GM12864 (cell line): ENCODE results near the gene APIP.

Source experiments
- DNase-seq: peaks from one replicate; pipeline ENCODE4 v3.0.0-alpha.2; 2011; ENCODE audit warnings: low read depth
- H3K4me3 ChIP-seq: 2 replicates; pipeline ENCODE4 v1.5.1; 2011; ENCODE audit warnings: mild to moderate bottlenecking, low read depth, low read length, control low read depth
- TF ChIP-seq, protein P1 (sequence below): IDR thresholded peaks from 2 replicates; pipeline ENCODE4 v1.5.1; 2011; ENCODE audit warnings: low read depth, mild to moderate bottlenecking, moderate library complexity, low read length, control low read depth, inconsistent platforms; ENCODE audit errors: missing control alignments

APIP gene

DNA sequence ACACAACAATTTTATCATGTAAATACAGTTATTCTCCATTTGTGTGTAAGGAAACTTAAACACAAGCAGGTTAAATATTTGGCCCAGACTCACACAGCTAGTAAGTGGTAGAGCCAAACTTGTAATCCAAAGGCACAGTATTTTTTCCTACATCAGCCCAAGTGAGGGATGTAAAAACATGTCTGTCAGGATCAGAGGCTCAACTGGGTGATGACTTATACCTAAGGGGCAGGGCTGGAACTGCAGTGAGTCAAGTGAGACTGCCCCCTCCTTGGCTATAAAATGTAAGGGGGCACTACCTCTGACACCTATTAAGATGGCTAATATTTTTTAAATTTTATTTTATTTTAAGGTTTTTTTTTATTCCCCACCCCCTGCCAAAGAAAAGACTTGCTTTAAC lies 82.6 kb downstream of the APIP start:
- no peak overlapping the region for H3K4me3 ChIP-seq
- TF ChIP-seq, protein P1, sequence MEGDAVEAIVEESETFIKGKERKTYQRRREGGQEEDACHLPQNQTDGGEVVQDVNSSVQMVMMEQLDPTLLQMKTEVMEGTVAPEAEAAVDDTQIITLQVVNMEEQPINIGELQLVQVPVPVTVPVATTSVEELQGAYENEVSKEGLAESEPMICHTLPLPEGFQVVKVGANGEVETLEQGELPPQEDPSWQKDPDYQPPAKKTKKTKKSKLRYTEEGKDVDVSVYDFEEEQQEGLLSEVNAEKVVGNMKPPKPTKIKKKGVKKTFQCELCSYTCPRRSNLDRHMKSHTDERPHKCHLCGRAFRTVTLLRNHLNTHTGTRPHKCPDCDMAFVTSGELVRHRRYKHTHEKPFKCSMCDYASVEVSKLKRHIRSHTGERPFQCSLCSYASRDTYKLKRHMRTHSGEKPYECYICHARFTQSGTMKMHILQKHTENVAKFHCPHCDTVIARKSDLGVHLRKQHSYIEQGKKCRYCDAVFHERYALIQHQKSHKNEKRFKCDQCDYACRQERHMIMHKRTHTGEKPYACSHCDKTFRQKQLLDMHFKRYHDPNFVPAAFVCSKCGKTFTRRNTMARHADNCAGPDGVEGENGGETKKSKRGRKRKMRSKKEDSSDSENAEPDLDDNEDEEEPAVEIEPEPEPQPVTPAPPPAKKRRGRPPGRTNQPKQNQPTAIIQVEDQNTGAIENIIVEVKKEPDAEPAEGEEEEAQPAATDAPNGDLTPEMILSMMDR, result no peak
- DNase-seq, result no peak
